Activated CD8-positive, alpha-beta memory T cell treated with anti-CD3 and anti-CD28 coated beads for 4 hours (primary cell): ENCODE results near the gene PNPLA5.

Source experiments
- DNase-seq, 2 donors: peaks; one replicate each; pipeline ENCODE4 v3.0.0-alpha.2; 2020; ENCODE audit warnings: low read depth in 2 of 2

PNPLA5 gene

DNA sequence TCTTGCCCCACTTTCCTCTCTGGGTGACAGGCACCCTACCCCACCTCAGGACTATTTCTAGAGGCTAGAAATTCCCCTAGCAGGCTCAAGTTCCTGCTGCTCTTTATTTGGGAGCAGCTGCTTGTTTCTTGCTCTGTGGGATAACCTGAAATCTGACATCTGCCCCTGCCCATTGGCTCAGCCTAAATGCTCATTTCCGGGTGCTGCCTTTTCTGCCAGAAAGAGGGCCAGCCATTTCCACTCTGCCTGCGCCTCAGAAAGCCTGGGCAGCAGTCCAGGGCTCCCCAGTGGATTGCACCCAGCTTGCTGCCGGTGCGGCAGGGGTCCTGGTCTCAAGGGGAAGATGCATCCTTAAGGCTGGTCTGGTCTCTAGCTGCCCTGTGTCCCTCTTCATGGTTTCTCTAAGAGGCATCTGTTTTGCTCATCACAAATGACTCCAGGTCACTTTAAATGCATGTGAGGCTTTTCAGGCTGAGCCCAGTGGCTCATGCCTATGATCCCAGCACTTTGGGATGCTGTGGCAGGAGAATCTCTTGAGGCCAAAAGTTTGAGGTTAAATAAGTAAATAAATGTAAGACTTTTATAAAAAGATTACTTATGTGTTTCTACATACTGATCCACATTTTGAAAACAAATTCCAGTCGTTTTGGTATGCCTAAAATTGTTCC lies 10.3 kb upstream of the PNPLA5 start:
- DNase-seq, result no peak

DNA sequence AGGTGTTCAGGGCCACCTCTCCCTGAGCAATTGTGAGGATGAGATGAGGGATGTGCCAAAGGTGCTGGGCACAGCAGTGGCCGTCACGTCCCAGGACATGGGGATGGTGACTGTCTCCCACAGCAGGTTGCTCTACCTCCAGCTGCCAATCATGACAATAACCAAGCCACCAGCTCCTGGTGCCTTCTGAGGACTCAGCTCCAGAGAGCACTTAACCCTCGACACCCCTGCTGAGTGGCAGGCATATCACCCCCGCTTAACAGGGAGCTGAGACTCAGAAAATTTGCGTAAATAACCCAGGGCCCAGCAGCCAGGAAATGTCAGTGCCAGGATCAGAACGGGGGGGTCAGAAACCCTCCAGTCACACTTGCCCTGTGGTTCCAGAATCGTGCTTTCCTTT lies 8.4 kb upstream of the PNPLA5 start:
- no peak for DNase-seq

DNA sequence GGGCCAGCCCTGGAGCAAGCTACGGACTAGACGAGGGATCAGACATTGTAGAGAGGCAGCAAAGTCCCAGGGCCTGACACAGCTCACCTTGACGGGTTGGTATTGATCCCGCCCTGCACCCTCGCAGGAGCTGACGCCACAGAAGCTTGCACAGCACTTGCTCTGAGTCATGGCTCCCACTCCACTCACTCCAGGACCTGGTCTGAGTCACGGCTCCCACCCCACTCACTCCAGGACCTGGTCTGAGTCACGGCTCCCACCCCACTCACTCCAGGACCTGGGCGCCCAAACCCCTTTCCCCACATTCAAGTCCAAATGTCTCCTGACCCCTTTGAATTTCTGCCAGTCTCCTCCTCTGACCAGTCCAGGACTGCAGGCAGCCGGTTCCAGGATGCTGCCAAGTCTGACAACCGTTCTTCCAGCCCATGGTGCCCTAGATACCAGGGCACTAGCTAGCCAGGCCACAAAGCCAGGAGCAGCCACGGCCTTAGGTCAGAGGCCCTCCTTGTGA lies 6.0 kb upstream of the PNPLA5 start:
- no peak for DNase-seq

DNA sequence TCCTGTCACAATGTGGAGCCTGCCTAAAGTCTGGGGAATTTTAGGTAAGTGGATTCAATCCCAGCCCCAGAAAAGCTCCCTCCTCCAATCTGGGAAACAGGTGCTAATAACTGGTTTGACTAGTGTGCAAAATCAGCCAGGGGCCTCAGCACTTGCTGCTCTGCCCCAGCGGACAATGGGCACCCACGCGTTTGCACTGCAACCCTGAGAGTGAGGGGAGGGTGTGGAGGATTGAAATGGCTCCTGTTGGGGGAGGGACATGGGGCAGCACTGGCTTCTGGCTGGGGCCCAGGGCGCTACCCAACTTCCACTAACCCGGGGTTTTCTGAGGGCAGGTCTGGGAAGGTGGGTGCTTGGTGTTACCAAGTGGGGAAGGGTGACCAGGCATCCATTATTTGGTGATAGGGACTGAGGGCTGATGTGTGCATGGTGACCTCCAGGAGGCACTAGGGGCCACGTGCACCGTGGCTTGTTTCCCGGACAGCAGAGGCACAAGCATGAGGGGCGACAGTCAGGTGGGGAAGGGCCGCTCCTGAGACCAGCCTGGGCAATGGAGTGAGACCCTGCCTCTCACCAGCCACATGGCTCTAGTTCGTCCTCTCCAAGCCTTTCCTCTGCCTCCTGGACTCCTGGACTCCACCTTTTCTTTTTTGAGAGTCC lies 4.3 kb upstream of the PNPLA5 start:
- DNase-seq, result no peak

DNA sequence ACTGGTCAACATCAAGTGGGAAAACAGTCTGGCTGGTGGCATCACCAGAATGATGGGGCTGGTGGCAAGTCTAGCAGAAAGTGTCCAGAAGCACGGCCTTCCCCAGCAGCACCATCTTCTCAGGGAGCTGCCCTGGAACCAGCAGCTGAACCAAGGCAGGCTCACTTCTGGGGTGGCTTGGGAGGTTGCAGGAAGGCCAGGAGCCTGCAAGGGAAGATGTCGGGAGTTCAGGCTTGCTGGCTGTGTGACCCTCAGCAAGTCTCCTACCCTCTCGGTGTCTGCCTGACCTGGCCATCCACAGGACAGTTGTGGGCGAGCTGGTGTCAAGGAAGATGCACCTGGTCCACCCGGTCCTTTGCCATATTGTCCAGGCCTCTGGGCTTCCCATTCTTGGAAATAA lies 2.3 kb upstream of the PNPLA5 start:
- DNase-seq, result no peak

DNA sequence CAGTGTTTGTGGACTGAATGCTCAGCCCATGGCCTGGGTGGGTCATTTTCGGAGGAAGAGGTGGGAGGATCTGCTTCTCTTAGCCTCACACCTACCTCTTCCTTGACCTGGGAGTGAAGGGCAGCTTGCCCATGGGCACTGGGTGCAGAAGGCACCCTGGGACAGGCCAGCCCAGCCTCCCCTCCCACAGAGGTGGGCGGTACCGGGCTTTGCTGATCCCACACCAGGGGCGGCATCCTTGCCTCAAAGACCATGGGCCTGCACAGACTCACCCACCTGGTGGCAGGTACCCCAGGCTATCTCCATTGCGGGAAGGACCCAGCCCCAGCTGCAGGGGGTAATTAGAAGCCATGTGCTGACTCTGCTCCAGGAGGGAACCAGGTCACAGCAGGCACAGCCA lies 1.5 kb upstream of the PNPLA5 start:
- DNase-seq, result no peak

DNA sequence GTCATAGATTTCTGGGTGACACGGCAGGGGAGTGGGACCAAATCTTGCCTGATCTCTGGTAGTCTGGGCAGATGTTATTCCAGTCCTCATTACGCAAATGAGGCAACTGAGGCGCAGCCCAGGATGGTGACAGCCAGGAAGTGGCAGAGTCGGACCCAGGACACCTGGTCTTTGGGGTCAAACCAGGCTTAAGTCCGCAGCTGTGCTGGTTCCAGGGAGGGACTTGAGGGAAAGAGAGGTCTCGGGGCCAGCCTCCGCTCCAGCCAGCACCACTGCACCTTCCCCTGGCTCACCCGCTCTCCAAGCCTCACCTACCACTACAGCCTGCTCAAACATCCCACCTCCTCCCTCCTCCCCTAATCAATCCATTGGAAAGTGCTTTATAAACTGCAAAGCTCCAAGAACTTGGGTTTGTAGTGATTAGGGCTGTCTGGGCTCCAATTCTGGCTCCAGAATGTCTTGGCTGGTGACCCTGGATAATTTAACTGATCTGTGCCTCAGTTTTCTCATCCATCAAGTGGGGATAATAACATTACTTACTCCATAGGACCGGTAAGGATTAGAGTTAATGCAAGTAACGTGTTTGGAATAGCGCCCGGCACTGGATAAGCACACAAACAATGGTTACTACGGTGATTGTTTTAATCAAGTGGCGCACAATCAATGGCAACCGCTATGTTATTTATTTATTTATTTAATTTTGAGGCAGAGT lies 526 bp upstream of the PNPLA5 start:
- DNase-seq, result no peak

DNA sequence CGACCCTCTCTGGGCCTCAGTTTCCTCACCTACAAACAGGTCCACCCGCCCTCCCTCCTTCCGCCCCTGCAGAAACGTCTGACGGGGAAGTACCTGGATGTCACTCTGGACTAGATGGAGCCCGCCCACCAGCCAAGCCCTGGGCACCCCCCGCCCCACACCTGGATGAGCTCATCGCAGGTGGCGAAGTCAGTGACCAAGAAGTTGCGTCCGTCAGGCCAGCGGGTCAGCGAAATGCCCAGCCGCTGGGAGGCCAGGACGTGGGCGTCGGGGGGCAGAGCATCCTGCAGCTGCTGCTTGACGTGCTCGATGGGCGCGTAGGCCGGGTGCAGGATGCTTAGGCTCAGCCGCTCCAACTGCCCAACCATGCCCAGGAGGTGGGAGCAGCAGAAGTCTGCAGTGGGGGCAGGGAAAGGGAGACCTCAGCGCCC lies 897 bp downstream of the PNPLA5 start:
- no peak for DNase-seq

DNA sequence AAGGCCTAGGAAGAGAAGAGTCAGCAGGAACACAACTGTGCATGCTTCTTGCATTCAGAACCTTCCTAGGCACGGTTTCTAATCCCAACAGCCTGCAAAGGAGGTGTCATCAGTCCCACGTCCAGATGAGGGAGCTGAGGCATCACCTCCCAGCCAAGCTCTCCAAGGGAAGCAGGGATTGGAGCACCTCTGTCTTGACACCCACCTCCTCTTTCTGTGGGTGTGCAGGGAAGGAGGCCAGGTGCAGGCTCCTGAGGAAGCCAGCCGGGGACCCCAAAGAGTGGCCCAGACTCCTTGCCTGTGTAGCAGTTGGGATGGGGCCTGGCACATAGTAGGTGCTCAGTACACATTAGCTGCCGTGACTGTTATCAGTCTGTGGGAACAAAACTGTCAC lies 2.0 kb downstream of the PNPLA5 start:
- no peak for DNase-seq

DNA sequence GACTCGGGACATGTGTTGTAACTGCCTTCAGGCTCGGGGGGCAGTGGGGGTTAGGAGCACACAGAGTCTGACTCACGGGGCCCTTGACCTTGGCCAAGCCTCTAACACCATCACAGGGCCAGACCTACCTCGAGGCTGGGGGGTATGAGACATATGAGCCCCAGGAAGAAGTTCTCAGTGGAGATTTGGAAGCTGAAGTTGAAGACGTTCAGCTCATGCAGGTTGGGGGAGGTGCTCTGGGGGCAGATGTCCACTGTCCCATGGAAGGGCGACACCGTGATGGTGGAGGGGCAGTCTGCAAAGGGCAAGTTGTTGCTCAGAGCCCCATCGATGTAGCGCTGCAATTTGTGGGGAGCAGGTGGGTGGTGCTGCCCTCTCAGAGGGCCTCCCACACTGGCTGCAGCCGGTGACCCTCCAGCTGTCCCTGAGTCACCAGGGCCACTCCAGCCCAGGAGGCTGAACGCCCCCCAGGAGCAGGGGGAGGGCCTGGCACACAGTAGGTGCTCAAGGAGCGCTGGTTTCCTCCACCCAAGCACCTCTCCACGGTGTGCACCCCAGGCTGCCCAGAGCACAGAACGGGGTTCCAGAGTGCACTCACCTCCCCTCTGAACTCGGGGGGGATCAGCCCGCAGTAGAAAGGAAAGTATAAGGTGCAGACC lies 2.5 kb downstream of the PNPLA5 start:
- DNase-seq, result no peak

DNA sequence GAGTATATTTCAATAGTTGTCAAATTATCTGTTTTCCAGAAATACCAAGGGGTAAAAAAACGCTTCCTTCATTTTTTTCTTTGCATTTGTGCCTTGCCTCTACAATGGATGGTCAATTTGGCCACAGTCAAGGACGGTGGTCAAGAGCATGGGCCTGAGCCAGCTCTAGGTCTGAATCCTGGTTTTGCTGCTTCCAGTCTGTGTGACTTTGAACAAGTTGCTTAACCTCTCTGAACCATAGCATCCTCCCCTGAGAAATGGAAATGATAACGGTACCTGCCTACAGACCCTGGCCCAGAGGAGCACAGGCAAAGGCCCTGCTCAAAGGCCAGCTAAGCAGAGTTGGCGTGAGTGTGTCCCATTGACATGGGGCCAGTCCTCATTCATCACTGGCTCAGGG lies 3.1 kb downstream of the PNPLA5 start:
- no peak for DNase-seq

DNA sequence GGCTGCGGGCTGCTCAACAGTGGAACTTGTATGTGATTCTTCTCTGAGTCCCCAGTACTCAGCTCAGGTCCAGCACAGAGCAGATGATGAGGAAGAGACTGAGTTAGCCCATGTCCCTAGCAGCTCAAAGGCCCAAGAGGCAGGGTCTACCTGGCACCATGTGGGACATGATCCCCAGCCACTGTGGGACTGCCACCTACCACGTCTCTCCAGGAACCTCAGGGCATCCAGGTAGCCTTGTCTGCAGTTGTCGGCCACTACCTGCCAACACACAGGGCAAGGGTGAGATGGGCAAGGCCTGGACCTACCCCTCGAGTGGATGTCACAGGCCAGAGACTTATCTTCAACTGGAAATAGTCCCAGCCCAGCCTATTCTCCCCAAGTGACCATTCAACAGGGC lies 4.4 kb downstream of the PNPLA5 start:
- no peak for DNase-seq

DNA sequence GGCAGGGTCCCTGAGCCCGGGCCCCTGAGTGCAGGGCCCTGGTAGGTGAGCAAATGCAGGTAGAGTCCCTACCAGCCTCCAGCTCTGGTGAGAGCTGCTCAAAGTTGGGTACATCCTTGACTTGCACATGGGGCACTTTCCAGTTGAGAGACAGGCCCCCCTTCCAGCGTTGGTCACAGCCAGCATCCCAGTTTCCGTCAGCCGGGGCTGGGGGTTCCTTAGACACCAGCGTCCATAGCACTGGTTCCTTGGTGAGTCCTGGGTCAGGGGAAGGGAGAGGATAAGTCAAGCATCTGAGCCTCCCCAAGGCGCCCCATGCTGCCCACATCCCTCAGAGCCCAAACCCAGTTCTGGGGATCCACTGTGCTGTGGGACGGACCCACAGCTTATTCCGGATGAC lies 5.6 kb downstream of the PNPLA5 start:
- DNase-seq, result no peak

DNA sequence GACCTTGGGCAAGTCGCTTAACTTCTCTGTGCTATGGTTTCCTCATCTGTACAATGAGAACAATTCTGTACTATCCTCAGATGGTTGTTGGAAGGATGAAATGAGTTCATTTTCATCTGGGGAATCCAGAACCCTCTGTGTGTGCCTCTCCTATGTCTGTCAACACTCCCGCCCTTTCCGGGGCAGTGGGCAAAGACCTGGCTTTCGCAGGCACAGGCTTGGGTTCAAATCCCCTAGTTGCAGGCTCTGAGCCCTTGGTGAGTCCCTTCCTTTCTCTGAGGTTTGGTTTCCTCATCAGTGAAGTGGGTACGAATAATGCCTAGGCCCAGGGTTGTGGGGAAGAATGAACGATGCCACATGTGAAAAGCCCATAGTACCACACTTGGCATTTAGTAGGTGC lies 6.0 kb downstream of the PNPLA5 start:
- no peak for DNase-seq

DNA sequence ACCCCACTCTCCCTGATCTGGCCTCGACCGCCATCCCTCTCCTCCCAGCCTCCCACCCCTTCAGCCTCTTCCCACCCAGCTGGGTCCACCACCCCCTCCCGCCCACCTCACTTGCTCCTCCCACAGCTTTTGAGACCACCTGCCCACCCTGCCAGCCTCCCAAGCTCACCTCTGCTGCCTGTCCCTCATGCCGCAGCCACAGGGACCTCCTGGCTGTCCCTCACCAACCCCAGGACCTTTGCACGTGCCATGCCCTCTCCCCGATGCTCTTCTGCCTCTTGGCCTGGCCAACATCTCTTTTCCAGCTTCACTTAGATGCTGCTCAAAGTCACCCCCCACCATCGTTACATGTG lies 6.5 kb downstream of the PNPLA5 start:
- DNase-seq, result no peak

DNA sequence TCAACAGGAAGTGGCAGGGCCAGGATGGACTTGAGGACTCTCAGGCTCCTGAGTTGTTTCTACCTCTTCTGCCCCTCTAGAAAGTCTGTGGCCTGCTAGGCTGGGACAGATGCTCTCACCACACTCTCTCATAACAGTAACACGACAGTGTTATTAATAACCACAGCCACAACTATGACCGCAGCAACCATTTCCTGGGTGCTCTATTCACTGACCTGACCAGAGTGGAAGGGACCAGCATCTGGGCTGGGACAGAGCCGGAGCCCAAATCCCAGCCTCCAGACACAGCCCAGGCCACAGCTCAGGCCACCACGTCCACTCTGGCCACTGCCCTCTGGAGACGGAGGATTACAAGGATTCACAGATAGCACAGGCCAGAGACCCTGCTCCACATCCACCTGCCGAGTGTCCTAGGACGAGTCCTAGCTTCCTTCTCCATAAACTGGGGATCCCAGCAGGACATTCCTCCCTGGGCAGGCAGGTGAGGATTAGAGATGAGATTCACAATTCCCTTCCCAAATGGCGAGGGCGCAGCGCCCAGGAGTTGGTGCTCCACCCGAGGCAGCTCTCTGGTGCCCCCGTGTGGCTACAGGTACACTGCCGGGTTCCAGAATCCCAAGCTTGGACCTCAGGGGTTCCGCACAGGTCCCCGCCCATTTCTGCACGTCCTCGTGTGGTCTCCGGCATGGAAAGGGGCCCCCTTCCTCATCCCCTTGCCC lies 7.1 kb downstream of the PNPLA5 start:
- no peak for DNase-seq

DNA sequence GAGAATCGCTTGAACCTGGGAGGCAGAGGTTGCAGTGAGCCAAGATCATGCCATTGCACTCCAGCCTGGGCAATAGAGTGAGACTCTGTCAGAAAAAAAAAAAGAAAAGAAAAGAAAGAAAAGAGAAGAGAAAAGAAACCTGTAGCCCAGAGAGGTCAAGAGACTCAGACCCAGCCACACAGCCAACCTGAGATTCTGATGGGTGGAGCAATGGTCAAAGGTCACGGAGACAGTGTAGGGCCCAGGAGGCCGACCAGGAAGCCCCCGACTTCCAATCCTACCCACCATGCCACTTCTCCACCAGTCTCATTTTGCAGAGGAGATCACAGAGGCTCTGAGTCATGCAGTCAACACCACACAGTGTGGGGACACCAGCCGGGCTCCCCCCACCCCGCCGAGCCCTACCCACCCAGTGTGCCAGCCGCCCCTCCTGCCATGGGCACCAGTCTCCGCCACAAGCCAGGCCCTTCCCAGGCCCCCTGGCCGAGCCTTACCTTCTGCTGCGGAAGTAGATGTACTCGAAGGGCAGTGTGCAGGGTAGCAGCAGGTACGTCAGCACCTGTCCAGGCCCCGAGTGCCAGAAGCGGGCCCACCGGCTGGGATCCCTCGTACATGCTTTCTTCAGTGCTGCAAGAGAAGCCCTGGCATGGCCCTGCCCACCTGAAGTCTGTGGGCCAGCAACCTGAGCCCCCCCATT lies 7.9 kb downstream of the PNPLA5 start:
- no peak for DNase-seq

DNA sequence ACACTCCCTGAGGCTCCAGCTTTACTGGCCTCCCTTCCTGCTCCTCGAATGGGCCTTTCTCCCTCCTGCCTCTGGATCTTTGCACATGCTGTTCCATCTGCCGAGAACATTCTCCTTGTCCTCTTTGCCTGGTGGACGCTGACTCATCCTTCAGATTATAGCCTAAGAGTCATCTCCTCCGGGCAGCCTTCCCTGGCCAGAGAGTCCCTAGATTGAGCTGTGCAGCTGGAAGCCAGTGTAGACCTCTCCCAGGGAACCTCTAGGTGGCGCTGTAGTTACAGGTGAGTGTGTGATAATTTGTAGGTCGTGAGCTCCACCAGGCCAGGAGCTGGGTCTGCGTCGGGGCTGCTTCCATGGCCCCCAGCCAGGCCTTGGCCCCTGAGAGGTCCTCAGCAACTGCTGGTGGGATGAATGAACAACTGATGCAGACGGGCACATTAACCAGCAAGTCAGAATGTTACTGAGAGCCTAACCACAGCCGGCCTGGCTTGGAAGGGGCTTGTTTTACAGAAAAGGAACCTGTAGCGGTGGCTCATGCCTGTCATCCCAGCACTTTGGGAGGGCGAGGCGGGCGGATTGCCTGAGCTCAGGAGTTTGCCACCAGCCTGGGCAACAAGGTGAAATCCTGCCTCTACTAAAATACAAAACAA lies 8.7 kb downstream of the PNPLA5 start:
- no peak for DNase-seq

DNA sequence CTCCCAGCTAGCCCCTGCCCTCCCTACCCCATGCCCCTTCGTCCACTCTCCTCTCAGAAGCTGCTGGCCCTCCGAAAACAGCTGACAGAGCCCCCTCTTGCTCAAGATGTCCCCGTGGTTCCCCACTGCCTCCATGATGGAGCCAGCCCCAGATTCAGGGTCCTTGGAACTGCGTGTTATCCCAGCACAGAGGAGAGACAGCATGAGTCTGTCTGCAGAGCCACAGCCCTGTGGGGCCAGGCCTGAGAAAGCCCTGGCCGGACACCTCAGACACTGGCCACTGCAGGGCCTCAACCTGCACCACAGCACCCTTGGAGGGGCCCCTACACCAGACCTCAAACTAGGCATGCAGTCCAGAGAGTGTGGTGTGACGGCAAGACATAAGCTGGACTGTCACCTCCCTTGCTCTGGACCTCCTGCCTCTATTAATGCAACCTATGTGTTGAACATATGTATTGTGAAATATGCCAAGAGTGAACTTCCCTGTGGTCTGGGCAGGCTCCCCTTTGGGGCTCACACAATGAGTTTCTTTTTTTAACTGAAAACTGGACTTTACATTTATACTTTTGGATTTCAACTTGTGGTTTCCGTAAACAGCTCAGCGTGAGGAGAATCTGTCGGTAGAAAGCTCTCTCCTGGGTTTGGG lies 9.6 kb downstream of the PNPLA5 start:
- no peak for DNase-seq
